K562 (cell line): ENCODE measurements around the gene RTP3. TPM values are rescaled to one million over a fixed set of nuclear protein-coding genes. Genes with fewer than 3 reads are reported as not detected.

ENCODE experiments used
- CBFA2T2 ChIP-seq: fragments of 450-650 bp; conservative IDR thresholded peaks from 2 replicates; pipeline ENCODE4 v1.6.1; 2017; ENCODE audit warnings: mild to moderate bottlenecking
- MLX ChIP-seq, 2 experiments: fragments of 450-650 bp in 1 of 2; sonication (generic) in 1 of 2; formaldehyde crosslinking; conservative IDR thresholded peaks; 2 replicates each; pipeline versions ENCODE4 v1.4.0 to v1.8.1; 2020 to 2022; ENCODE audit warnings: mild to moderate bottlenecking in 1 of 2, missing genetic modification reagents in 1 of 2
- NR2C2 ChIP-seq, 2 experiments: fragments of 200-800 bp in 1 of 2; sonication (Bioruptor generic) in 1 of 2; sonication (generic) in 1 of 2; formaldehyde crosslinking in 1 of 2; IDR thresholded peaks; 2 replicates each; pipeline versions ENCODE4 v1.6.1 to v1.8.0; 2016 to 2022; ENCODE audit warnings: mild to moderate bottlenecking in 1 of 2, missing compliant biosample characterization in 1 of 2, missing genetic modification characterization in 1 of 2, missing genetic modification reagents in 1 of 2
- SMARCA5 ChIP-seq: fragments of 450-650 bp; IDR thresholded peaks from 2 replicates; pipeline ENCODE4 v1.6.1; 2016
- SMC3 ChIP-seq: conservative IDR thresholded peaks from 2 replicates; pipeline ENCODE4 v1.6.1; 2011; ENCODE audit warnings: low read depth, low read length, improper control_type of control experiment; ENCODE audit not compliant: insufficient read depth
- YY1 ChIP-seq, 3 experiments: IDR thresholded peaks; 2 replicates each; pipeline ENCODE4 v1.6.1; 2011; ENCODE audit warnings: low read length in 2 of 3, mild to moderate bottlenecking in 2 of 3, moderate library complexity in 2 of 3, borderline replicate concordance in 1 of 3, control low read depth in 1 of 3, low read depth in 1 of 3; ENCODE audit not compliant: insufficient read depth in 3 of 3, insufficient replicate concordance in 2 of 3, control insufficient read depth in 1 of 3, insufficient read length in 1 of 3; ENCODE audit errors: extremely low read depth in 1 of 3
- ZMIZ1 ChIP-seq, 2 experiments: fragments of 150-350 bp in 1 of 2; IDR thresholded peaks; 2 replicates each; pipeline ENCODE4 v1.6.1; 2012 to 2016; ENCODE audit warnings: low read depth in 2 of 2, low read length in 2 of 2, mild to moderate bottlenecking in 1 of 2, moderate library complexity in 1 of 2
- ZNF184 ChIP-seq: sonication (generic); formaldehyde crosslinking; IDR thresholded peaks from 2 replicates; pipeline ENCODE4 v1.5.0; 2020; ENCODE audit warnings: missing genetic modification reagents
- ZNF23 ChIP-seq: fragments of 250-450 bp; sonication (Bioruptor Pico); IDR thresholded peaks from 2 replicates; pipeline ENCODE4 v1.4.0; 2020; ENCODE audit warnings: mild to moderate bottlenecking
- ZNF592 ChIP-seq: fragments of 450-650 bp; IDR thresholded peaks from 2 replicates; pipeline ENCODE4 v1.6.1; 2017; ENCODE audit warnings: antibody characterized with exemption, mild to moderate bottlenecking
- ZNF79 ChIP-seq: fragments of 250-450 bp; sonication (Bioruptor Pico); IDR thresholded peaks from 2 replicates; pipeline ENCODE4 v1.4.0; 2020; ENCODE audit warnings: low read depth, mild to moderate bottlenecking, moderate library complexity
- polyA plus RNA-seq, 8 experiments: library from polyadenylated mRNA; depleted of rRNA in 4 of 8; stranded (reverse) in 5 of 8; unstranded in 3 of 8; fragments of >200 nt; fragmentation: Nextera tagmentation in 2 of 8; fragmentation: Illumina TruSeq in 1 of 8; extraction: Ambion mirVana in 2 of 8; extraction: Trizol in 1 of 8; gene quantifications; 2 replicates each; pipeline versions ENCODE4 v1.2.1 to v1.2.3, GENCODE V29; 2011 to 2014; ENCODE audit warnings: inconsistent platforms in 1 of 8, missing spikeins in 1 of 8
- total RNA-seq, 7 experiments: library from RNA; depleted of rRNA in 6 of 7; stranded (reverse); fragments of >200 nt in 6 of 7; fragmentation: Illumina TruSeq in 2 of 7; extraction: Trizol in 2 of 7; gene quantifications; 2 replicates each; pipeline versions ENCODE4 v1.2.1 to v1.2.3, GENCODE V29; 2011 to 2021; ENCODE audit warnings: low replicate concordance in 1 of 7

Gene RTP3
- total and polyA plus RNA-seq, 9 of the 15 experiments (the other 6 are each of a cell fraction or from before 2014, with no cell fraction given): not detected

GRCh38 chr3:46509661-46510187, 11.9 kb downstream of the RTP3 start (continued):
- TF ChIP-seq ZNF592 (peak; percentile 13; the same call in 1 of the 2 replicates), MLX (CRISPR knock-in tag; conservative IDR thresholded peaks at IDR 0.05) (peak in 1 of 2 experiments; percentile 12; a peak in 1 of 4 replicates), ZNF23 (CRISPR knock-in tag) (no peak), ZMIZ1 (IDR thresholded peaks at IDR 0.05; ENCODE audit: low read depth in 2 of 2, low read length in 2 of 2) (no peak), ZNF79 (CRISPR knock-in tag) (0 out of 2 replicates have a peak, but pooled peaks have one; percentile 1), SMARCA5 (peak; percentile 34; the same call in 1 of the 2 replicates), SMC3 (0 out of 2 replicates have a peak, but pooled peaks have one; percentile 4), NR2C2 (CRISPR knock-in tag; IDR thresholded peaks at IDR 0.05) (no peak), NR2C2 (tag; IDR thresholded peaks at IDR 0.05) (peak; percentile 70), ZNF184 (CRISPR knock-in tag) (no peak), YY1 (IDR thresholded peaks at IDR 0.05; ENCODE audit: borderline replicate concordance in 1 of 3, control insufficient read depth in 1 of 3, extremely low read depth in 1 of 3, insufficient read depth in 3 of 3, insufficient read length in 1 of 3, insufficient replicate concordance in 2 of 3, low read depth in 1 of 3, low read length in 2 of 3) (peak in 1 of 3 experiments; percentile 63), CBFA2T2 (0 out of 2 replicates have a peak, but pooled peaks have one; percentile 2)
